GM18505 (cell line): ENCODE data around the gene CD37.
A peak's percentile ranks its signal among the peaks of the same experiment; 100 is the strongest.
"Not testable (repeated sequence)": the region's sequence is repeated elsewhere in the genome, so short reads cannot be mapped to it uniquely, and the experiment has no call there.

ENCODE experiments used
- ATAC-seq: cut with Tn5 transposase; IDR thresholded peaks from one replicate; pipeline ENCODE4 v1.9.1; 2021; ENCODE audit not compliant: unreplicated experiment
- POLR2A ChIP-seq: IDR thresholded peaks from 4 replicates; pipeline ENCODE4 v1.6.1; 2011; ENCODE audit warnings: borderline replicate concordance; ENCODE audit not compliant: insufficient read depth, insufficient read length; ENCODE audit errors: extremely low read depth

Gene CD37

DNA sequence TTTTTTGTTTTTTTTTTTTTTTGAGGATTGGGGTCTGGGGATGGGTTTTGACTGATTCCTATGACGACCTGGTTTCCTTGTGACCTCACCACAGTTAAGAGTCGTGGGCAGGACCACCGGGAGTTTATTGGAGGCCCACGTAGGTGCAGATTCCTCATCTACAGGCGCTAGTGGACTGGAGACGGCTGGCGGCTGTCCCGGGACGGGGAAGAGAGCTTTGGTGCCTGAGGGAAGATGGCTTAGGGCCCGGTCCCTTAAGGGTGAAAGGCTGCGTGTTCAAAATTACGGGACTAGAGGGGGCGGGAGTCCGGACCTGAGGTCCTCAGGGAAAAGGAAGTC, 27.7 kb downstream of the CD37 start:
- ATAC-seq = no peak
- no peak for TF ChIP-seq POLR2A

DNA sequence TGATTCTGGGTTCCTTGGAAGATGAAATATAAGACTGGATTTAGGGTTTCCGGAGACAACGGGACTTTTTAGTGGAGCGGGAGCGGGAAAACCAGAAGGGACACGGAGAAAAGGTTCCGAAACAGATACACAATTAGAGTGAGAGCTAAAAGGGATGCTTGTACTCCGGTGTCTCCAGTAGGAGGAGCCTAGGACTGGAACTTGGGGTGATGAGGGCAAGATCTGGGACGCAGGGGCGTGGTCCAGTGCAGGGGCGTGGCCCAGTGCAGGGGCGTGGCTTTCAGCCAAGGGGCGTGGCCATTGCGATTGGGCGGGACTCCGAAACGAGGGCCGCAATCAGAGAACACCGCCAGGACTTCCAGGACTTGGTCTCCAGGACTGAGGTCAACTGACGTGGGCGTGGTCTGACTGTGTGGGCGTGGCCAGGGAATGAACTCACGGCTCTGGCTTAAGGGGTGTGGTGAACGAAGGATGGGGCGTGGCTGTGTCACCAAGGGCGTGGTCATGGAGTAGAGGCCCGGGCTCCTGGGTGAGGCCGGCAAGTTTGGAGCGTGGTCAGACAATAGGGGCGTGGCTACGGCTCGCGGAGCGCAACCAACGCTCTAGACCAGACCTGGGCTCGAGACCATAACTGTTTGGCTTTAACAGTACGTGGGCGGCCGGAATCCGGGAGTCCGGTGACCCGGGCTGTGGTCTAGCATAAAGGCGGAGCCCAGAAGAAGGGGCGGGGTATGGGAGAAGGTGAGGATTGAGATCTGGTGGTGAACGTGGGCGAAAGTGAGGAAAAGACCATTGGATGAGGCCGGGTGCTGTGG, 28.3 kb downstream of the CD37 start, which contains the start of gene DKKL1:
DKKL1 (plus strand) TSS at position 610 of the 815 bp plus-strand sequence; CDS start at position 732, 122 bp downstream.
- peak; percentile 61 for ATAC-seq
- no peak for TF ChIP-seq POLR2A

DNA sequence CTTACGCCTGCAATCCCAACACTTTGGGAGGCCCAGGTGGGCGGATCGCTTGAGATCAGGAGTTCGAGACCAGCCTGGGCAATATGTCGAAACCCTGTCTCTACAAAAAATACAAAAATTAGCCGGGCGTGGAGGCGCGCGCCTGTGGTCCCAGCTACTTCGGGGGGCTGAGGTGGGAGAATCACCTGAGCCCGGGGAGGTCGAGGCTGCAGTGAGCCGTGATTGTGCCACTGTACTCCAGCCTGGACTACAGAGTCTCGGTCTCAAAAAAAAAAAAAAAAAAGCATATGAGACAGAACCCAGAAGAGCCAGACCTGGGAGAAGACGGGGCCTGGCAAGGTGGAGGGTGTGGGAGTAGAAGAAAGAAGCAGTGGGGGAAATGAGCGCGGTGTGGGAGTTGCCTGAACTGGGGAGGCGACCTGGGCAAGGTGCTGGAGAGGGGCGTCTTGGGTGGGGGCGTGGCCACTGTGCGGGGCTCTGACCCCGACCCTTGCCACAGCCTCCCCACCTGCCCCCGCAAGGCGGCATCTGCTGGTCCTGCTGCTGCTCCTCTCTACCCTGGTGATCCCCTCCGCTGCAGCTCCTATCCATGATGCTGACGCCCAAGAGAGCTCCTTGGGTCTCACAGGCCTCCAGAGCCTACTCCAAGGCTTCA, 29.0 kb downstream of the CD37 start:
- TF ChIP-seq POLR2A = no peak
- ATAC-seq = no peak

DNA sequence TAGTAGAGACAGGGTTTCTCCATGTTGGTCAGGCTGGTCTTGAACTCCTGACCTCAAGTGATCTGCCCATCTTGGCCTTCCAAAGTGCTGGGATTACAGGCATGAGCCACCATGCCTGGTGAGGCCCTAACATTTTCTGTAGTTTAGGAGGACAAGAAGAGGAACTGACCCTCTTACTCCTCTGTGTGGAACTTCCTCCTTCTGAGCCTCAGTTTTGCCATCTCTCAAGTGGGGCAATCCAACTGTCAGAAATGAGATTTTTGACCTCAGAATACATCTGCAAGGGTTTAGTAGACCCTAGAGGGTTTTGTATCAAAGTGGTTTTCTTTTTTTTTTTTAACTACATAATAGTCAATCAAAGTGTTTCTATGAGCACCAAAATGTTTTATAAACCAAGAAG, 30.9 kb downstream of the CD37 start:
- ATAC-seq = no peak
- no peak for TF ChIP-seq POLR2A

DNA sequence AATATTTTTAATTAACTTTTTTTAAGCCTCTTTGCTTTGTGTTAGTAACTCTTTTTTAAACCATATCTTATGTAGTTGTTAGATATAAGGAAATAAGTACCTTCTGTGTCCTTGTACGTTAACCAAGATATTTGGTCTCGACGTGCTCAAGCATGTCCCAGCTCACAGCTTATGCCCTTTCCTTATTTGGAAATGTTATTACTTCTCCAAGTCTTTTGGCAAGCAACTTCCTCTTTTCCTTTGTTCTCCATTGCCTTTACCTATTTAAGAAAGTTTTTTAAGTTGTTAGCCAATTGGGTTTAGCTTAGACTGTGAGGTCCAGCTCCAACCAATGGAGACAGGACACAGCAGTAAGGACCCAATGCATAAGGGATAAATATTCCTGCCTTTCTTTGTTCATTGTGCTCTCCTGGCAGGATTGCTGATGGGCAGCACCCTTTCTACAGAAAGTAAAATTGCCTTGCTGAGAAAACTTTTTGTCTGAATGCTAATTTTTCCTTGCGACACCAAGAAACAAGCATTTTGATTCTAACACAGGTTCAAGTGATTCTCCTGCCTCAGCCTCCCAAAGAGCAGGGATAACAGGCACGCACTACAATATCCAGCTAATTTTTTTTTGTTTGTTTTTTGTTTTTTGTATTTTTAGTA, 33.6 kb downstream of the CD37 start:
- no peak for ATAC-seq

DNA sequence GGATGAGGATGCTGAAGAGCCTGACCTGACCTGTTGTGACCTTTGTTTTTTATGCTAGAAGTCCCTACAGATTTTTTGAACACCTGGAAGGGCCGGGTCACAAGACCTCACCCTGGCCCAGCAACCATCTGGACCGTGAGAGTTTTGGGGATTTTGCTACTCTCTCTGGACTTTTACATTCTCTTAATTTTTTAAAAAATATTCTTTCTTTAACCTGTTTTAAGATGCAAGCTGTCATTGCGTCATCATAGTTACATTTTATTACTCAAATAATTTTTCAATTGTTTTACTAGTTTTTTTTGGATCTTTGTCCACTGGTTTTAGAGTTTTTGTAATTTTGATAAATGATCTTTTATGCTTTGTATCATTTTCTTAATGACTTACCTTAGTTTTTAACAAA, 36.0 kb downstream of the CD37 start:
- no peak for TF ChIP-seq POLR2A
- ATAC-seq = no peak

More for the DNA sequence above, 33.6 kb downstream of the CD37 start:
- no peak for TF ChIP-seq POLR2A

DNA sequence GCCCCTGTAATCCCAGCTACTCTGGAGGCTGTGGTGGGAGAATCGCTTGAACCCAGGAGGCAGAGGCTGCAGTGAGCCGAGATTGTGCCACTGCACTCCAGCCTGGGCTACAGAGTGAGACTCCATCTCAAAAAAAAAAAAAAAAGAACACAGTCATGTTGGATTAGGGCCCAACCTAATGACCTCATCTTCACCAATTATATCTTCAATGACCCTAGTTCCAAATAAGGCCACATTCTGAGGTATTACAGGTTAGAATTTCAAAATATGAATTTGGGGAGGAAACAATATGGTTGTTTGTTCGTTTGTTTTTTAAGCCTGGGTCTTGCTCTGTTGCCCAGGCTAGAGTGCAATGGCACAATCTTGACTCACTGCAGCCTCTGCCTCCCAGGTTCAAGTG, 38.0 kb downstream of the CD37 start:
- not testable (repeated sequence) for ATAC-seq

DNA sequence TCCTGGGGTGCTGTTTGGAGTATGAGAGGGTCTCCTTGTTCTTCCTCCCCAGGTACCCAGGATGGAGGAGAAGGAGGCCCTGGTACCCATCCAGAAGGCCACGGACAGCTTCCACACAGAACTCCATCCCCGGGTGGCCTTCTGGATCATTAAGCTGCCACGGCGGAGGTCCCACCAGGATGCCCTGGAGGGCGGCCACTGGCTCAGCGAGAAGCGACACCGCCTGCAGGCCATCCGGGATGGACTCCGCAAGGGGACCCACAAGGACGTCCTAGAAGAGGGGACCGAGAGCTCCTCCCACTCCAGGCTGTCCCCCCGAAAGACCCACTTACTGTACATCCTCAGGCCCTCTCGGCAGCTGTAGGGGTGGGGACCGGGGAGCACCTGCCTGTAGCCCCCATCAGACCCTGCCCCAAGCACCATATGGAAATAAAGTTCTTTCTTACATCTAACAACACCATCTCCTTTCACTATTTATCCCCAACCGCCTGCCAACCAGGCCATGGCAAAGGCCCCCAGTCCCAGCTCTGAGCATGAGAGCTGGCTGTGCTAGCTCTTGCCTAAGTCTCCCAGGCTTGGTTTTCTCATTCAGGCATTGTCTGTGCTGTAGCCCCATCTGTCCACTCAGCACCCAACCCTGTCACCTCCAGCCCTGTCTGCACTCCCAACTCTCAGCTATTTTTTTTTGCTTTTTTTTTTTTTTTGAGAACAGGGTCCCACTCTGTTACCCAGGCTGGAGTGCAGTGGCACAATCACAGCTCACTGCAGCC, 39.6 kb downstream of the CD37 start:
- no peak for TF ChIP-seq POLR2A
- ATAC-seq = no peak

DNA sequence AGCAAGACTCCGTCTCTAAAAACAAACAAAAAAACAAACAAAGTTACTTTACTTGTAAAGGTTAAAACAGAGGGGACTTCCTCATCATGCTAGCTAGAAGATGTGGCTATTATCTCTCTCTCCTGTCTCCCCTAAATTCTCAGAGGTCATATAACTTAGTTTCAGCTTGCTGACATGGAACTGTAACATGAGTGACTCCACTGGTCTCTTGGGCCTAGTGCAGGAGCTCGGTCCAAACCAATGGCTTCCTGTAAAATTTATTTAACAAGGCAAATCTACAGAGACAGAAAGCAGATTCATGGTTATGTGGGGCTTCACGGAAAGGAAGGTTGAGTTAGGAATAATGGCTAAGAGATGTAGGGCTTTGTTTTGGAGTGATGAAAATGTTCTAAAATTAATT, 43.3 kb downstream of the CD37 start:
- no peak for ATAC-seq
- TF ChIP-seq POLR2A = no peak

DNA sequence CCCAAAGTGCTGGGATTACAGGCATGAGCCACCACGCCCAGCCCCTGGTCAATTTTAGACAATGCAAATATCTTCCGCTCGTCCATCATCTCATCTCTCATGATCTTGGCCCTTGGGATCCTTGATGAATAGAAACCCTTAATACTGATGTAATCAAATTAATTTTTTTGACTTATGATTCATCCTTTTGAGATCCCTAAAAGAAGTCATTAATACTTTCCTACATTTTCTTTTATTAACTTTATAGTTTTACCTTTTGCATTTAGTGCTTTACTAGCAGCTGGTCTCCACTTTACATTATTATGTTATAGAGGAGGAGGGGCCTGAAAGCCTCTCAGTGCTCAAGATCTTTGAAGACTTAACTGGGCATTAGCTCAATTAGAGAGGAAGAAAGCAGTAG, 45.2 kb downstream of the CD37 start:
- no peak for TF ChIP-seq POLR2A
- no peak for ATAC-seq

DNA sequence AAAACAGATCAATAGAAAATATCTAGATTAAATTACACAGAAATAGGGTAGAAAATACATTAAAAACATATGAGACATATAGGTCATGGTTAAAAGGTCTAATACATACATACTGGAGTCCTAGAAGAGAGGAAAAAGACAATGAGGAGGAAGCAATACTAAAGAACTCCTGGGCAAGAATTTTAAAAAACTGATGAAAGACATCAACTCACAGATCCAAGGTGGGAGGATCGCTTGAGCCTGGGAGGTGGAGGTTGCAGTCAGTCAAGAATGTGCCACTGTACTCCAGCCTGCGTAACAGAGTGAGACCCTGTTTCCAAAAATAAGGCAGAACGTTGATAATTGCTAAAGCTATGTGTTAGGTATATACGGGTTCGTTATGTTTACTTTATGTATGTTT, 47.4 kb downstream of the CD37 start:
- TF ChIP-seq POLR2A = no peak

DNA sequence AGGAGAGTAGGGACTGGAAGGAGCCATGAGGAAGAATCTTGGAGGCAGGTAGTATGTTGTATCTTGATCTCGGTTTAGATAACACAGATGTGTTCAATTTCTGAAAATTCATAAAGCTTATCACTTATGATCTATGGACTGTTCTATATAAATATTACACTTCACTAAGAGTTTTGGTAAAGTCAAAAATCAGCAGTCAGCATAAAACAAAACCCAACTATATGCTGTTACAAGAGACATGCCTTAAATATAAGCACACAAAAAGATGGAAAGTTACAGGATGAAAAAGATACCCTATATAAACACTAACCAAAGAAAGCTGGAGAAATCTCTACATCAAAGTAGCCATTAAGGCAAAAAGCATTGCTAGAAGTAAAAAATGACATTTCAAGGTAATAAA, 48.4 kb downstream of the CD37 start:
- no peak for ATAC-seq

More for the DNA sequence above, 47.4 kb downstream of the CD37 start:
- ATAC-seq = no peak

DNA sequence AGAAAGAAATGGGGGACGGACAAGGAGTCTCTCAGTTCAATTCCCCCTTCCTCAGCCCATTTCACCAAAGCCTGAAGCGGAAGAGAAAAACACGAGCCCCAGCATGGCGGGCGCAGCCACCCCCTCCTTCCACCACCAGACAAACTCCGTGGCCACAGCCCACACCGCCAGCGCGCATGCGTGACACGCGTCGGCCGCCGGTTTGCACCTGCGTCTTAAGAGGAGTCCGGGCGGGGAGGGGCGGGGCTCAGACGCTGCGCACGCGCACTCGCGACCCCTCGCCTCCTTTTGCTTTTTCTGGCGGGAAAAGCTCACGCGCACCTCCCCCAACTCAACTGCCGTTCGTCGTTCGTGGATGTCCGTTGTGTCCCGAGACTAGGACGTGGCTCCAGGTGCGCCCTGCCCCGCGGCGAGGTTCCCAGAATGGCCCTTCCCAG, 52.7 kb downstream of the CD37 start, which contains the start of gene KASH5:
KASH5 (plus strand) TSS at position 314 of the 437 bp plus-strand sequence. CDS start 2,635 bp downstream, outside the sequence.
- peak; percentile 54 for TF ChIP-seq POLR2A
- no peak for ATAC-seq

More for the DNA sequence above, 48.4 kb downstream of the CD37 start:
- TF ChIP-seq POLR2A = no peak
